Dedifferentiated amniotic fluid mesenchymal stem cell (primary cell): ENCODE results near the gene FOXL2NB.

Source experiments
- DNase-seq: peaks from one replicate; pipeline ENCODE4 v3.0.0-alpha.2; 2016; ENCODE audit errors: extremely low spot score

The FOXL2NB gene

DNA sequence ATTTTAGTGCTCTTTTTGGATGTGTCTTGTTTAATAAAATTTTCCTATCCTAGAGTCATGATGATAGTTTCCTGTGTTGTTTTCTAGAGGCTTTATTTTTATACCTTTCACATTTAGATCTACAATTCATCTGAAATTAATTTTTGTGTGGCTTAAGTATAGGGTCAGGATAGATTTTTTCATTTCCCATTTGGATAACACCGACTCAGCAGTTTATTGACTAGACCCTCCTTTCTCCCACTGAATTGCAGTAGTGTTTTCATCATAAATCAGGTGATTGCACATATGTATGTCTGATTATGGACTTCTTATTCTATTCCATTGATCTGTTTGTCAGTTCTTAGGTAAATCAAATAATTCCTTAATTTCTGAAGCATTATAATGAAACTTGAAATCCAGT is 48.7 kb downstream of the FOXL2NB start:
- DNase-seq = no peak
